HepG2 (cell line): ENCODE measurements around the gene CISTR. TPM values are rescaled to one million over a fixed set of nuclear protein-coding genes. Genes with fewer than 3 reads are reported as not detected.

Experiments
- FOXK1 ChIP-seq: sonication (generic); formaldehyde crosslinking; IDR thresholded peaks from 2 replicates; pipeline ENCODE4 v1.4.0; 2020; ENCODE audit warnings: low read depth, missing genetic modification reagents, borderline replicate concordance
- HDAC2 ChIP-seq: sonication (generic); formaldehyde crosslinking; IDR thresholded peaks from 2 replicates; pipeline ENCODE4 v1.4.0; 2020; ENCODE audit warnings: missing genetic modification reagents
- KLF16 ChIP-seq, 2 experiments: sonication (generic) in 1 of 2; formaldehyde crosslinking in 1 of 2; IDR thresholded peaks; 2 replicates each; pipeline versions ENCODE4 v1.6.1 to v1.8.0; 2016 to 2023; ENCODE audit warnings: missing genetic modification reagents in 2 of 2, missing compliant biosample characterization in 1 of 2
- MEF2D ChIP-seq: sonication (generic); formaldehyde crosslinking; IDR thresholded peaks from 2 replicates; pipeline ENCODE4 v1.5.1; 2020; ENCODE audit warnings: mild to moderate bottlenecking, missing genetic modification reagents
- NR2C2 ChIP-seq: sonication (generic); formaldehyde crosslinking; IDR thresholded peaks from 2 replicates; pipeline ENCODE4 v1.4.0; 2020; ENCODE audit warnings: missing genetic modification reagents, mild to moderate bottlenecking, moderate library complexity, borderline replicate concordance
- PCBP1 ChIP-seq: fragments of 200-400 bp; formaldehyde crosslinking; IDR thresholded peaks from 2 replicates; pipeline ENCODE4 v1.6.1; 2017; ENCODE audit warnings: mild to moderate bottlenecking, low read depth, low read length, borderline replicate concordance
- XRCC5 ChIP-seq: fragments of 200-400 bp; formaldehyde crosslinking; optimal IDR thresholded peaks from 2 replicates; pipeline ENCODE3; 2017; ENCODE audit warnings: mild to moderate bottlenecking, low read length
- ZMYM4 ChIP-seq: sonication (generic); formaldehyde crosslinking; IDR thresholded peaks from 2 replicates; pipeline ENCODE4 v1.8.1; 2023; ENCODE audit warnings: mild to moderate bottlenecking, missing genetic modification reagents
- ZNF143 ChIP-seq: sonication (generic); formaldehyde crosslinking; IDR thresholded peaks from 2 replicates; pipeline ENCODE4 v1.4.0; 2020; ENCODE audit warnings: missing genetic modification reagents
- ZNF260 ChIP-seq: sonication (generic); formaldehyde crosslinking; IDR thresholded peaks from 2 replicates; pipeline ENCODE4 v1.4.0; 2020; ENCODE audit warnings: missing genetic modification reagents, low read depth, mild to moderate bottlenecking, borderline replicate concordance
- ZNF546 ChIP-seq: sonication (generic); formaldehyde crosslinking; conservative IDR thresholded peaks from 2 replicates; pipeline ENCODE4 v1.8.1; 2023; ENCODE audit warnings: mild to moderate bottlenecking, missing genetic modification reagents
- polyA plus RNA-seq, 8 experiments: library from polyadenylated mRNA; depleted of rRNA in 3 of 8; stranded (reverse) in 7 of 8; unstranded in 1 of 8; fragments of >200 nt; fragmentation: Illumina TruSeq in 4 of 8; extraction: Trizol in 4 of 8; gene quantifications; 2 replicates each; pipeline versions ENCODE4 v1.2.1 to v1.2.3, GENCODE V29; 2011 to 2016; ENCODE audit warnings: low read depth in 4 of 8, missing spikeins in 1 of 8, mixed read lengths in 1 of 8; ENCODE audit not compliant: insufficient read depth in 1 of 8
- total RNA-seq, 5 experiments: library from RNA; depleted of rRNA; stranded (reverse); fragments of >200 nt; fragmentation: Illumina TruSeq; extraction: Trizol; gene quantifications; 2 replicates each; pipeline ENCODE4 v1.2.3, GENCODE V29; 2016; ENCODE audit warnings: low read depth in 1 of 5
- TF ChIP-seq, protein P1 (sequence below), 2 experiments: sonication (generic) in 1 of 2; formaldehyde crosslinking in 1 of 2; IDR thresholded peaks; 2 replicates each; pipeline versions ENCODE4 v1.6.1 to v1.9.0; 2014 to 2022; ENCODE audit warnings: antibody characterized with exemption in 1 of 2, borderline replicate concordance in 1 of 2, inconsistent platforms in 1 of 2, low read depth in 1 of 2, missing genetic modification reagents in 1 of 2
- TF ChIP-seq, protein P2 (sequence below): sonication (generic); formaldehyde crosslinking; IDR thresholded peaks from 2 replicates; pipeline ENCODE4 v1.4.0; 2020; ENCODE audit warnings: mild to moderate bottlenecking, missing genetic modification reagents

CISTR gene
- total and polyA plus RNA-seq, 2 of the 13 experiments (the other 11 are each of a cell fraction or from before 2014, with no cell fraction given), result not detected

GRCh38 chr12:53727310-53728041 lies 24.3 kb downstream of the CISTR start, which contains the start of gene CALCOCO1 (continued):
- TF ChIP-seq FOXK1 (CRISPR knock-in tag) (peak; percentile 94), MEF2D (peak; percentile 72; the same call in 1 of the 2 replicates), PCBP1 (peak; percentile 91), HDAC2 (CRISPR knock-in tag) (no peak), XRCC5 (peak; percentile 69), ZMYM4 (CRISPR knock-in tag) (peak; percentile 47; the same call in 1 of the 2 replicates), ZNF546 (CRISPR knock-in tag) (no peak), ZNF143 (CRISPR knock-in tag) (peak; percentile 99), KLF16 (CRISPR knock-in tag; IDR thresholded peaks at IDR 0.05) (peak in 1 of 2 experiments; percentile 90; a peak in 2 of 4 replicates), NR2C2 (CRISPR knock-in tag) (peak; percentile 96), ZNF260 (CRISPR knock-in tag) (no peak)
- TF ChIP-seq, protein P1, sequence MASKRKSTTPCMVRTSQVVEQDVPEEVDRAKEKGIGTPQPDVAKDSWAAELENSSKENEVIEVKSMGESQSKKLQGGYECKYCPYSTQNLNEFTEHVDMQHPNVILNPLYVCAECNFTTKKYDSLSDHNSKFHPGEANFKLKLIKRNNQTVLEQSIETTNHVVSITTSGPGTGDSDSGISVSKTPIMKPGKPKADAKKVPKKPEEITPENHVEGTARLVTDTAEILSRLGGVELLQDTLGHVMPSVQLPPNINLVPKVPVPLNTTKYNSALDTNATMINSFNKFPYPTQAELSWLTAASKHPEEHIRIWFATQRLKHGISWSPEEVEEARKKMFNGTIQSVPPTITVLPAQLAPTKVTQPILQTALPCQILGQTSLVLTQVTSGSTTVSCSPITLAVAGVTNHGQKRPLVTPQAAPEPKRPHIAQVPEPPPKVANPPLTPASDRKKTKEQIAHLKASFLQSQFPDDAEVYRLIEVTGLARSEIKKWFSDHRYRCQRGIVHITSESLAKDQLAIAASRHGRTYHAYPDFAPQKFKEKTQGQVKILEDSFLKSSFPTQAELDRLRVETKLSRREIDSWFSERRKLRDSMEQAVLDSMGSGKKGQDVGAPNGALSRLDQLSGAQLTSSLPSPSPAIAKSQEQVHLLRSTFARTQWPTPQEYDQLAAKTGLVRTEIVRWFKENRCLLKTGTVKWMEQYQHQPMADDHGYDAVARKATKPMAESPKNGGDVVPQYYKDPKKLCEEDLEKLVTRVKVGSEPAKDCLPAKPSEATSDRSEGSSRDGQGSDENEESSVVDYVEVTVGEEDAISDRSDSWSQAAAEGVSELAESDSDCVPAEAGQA (IDR thresholded peaks at IDR 0.05; ENCODE audit: low read depth), result peak; percentile 23; the same call in 1 of the 2 replicates
- TF ChIP-seq, protein P1 (CRISPR knock-in tag; IDR thresholded peaks at IDR 0.05; ENCODE audit: borderline replicate concordance), result no peak
- TF ChIP-seq, protein P2, sequence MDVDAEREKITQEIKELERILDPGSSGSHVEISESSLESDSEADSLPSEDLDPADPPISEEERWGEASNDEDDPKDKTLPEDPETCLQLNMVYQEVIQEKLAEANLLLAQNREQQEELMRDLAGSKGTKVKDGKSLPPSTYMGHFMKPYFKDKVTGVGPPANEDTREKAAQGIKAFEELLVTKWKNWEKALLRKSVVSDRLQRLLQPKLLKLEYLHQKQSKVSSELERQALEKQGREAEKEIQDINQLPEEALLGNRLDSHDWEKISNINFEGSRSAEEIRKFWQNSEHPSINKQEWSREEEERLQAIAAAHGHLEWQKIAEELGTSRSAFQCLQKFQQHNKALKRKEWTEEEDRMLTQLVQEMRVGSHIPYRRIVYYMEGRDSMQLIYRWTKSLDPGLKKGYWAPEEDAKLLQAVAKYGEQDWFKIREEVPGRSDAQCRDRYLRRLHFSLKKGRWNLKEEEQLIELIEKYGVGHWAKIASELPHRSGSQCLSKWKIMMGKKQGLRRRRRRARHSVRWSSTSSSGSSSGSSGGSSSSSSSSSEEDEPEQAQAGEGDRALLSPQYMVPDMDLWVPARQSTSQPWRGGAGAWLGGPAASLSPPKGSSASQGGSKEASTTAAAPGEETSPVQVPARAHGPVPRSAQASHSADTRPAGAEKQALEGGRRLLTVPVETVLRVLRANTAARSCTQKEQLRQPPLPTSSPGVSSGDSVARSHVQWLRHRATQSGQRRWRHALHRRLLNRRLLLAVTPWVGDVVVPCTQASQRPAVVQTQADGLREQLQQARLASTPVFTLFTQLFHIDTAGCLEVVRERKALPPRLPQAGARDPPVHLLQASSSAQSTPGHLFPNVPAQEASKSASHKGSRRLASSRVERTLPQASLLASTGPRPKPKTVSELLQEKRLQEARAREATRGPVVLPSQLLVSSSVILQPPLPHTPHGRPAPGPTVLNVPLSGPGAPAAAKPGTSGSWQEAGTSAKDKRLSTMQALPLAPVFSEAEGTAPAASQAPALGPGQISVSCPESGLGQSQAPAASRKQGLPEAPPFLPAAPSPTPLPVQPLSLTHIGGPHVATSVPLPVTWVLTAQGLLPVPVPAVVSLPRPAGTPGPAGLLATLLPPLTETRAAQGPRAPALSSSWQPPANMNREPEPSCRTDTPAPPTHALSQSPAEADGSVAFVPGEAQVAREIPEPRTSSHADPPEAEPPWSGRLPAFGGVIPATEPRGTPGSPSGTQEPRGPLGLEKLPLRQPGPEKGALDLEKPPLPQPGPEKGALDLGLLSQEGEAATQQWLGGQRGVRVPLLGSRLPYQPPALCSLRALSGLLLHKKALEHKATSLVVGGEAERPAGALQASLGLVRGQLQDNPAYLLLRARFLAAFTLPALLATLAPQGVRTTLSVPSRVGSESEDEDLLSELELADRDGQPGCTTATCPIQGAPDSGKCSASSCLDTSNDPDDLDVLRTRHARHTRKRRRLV (CRISPR knock-in tag), result no peak
